K562 (cell line): ENCODE measurements around the gene MYCL. TPM values are rescaled to one million over a fixed set of nuclear protein-coding genes. Genes with fewer than 3 reads are reported as not detected.

ENCODE experiments used
- CEBPB ChIP-seq: fragments of 450-650 bp; IDR thresholded peaks from 2 replicates; pipeline ENCODE4 v1.6.1; 2016; ENCODE audit warnings: missing genetic modification characterization, missing compliant biosample characterization
- ETV6 ChIP-seq, 3 experiments: fragments of 150-350 bp in 1 of 3; sonication (generic) in 1 of 3; formaldehyde crosslinking in 1 of 3; IDR thresholded peaks; 2 replicates each; pipeline versions ENCODE4 v1.6.1 to v1.8.0; 2014 to 2022; ENCODE audit warnings: borderline replicate concordance in 2 of 3, low read depth in 2 of 3, antibody characterized with exemption in 1 of 3, low read length in 1 of 3, mild to moderate bottlenecking in 1 of 3, missing genetic modification reagents in 1 of 3
- FOXP1 ChIP-seq: sonication (generic); formaldehyde crosslinking; IDR thresholded peaks from 2 replicates; pipeline ENCODE4 v1.8.0; 2022; ENCODE audit warnings: mild to moderate bottlenecking, missing genetic modification reagents
- IFI16 ChIP-seq: fragments of 250-450 bp; sonication (Bioruptor Pico); IDR thresholded peaks from 2 replicates; pipeline ENCODE4 v2.1.2; 2022; ENCODE audit warnings: mild to moderate bottlenecking, inconsistent platforms
- MYBL2 ChIP-seq, 2 experiments: fragments of 450-650 bp in 1 of 2; sonication (generic) in 1 of 2; formaldehyde crosslinking in 1 of 2; IDR thresholded peaks; 2 replicates each; pipeline versions ENCODE4 v1.6.1 to v1.8.1; 2017 to 2022; ENCODE audit warnings: borderline replicate concordance in 1 of 2, inconsistent platforms in 1 of 2, low read depth in 1 of 2, mild to moderate bottlenecking in 1 of 2, missing genetic modification reagents in 1 of 2, moderate library complexity in 1 of 2
- TCF7L2 ChIP-seq: fragments of 150-350 bp; IDR thresholded peaks from 2 replicates; pipeline ENCODE4 v1.6.1; 2016; ENCODE audit warnings: low read depth, mild to moderate bottlenecking, low read length, moderate library complexity
- ZC3H8 ChIP-seq: fragments of 450-650 bp; IDR thresholded peaks from 2 replicates; pipeline ENCODE4 v1.6.1; 2017
- ZNF217 ChIP-seq: sonication (generic); formaldehyde crosslinking; IDR thresholded peaks from 2 replicates; pipeline ENCODE4 v1.8.0; 2022; ENCODE audit warnings: mild to moderate bottlenecking, missing genetic modification reagents
- ZNF253 ChIP-seq: fragments of 250-450 bp; sonication (Bioruptor Pico); conservative IDR thresholded peaks from 2 replicates; pipeline ENCODE4 v1.6.1; 2021; ENCODE audit warnings: mild to moderate bottlenecking
- polyA plus RNA-seq, 8 experiments: library from polyadenylated mRNA; depleted of rRNA in 4 of 8; stranded (reverse) in 5 of 8; unstranded in 3 of 8; fragments of >200 nt; fragmentation: Nextera tagmentation in 2 of 8; fragmentation: Illumina TruSeq in 1 of 8; extraction: Ambion mirVana in 2 of 8; extraction: Trizol in 1 of 8; gene quantifications; 2 replicates each; pipeline versions ENCODE4 v1.2.1 to v1.2.3, GENCODE V29; 2011 to 2014; ENCODE audit warnings: inconsistent platforms in 1 of 8, missing spikeins in 1 of 8
- total RNA-seq, 7 experiments: library from RNA; depleted of rRNA in 6 of 7; stranded (reverse); fragments of >200 nt in 6 of 7; fragmentation: Illumina TruSeq in 2 of 7; extraction: Trizol in 2 of 7; gene quantifications; 2 replicates each; pipeline versions ENCODE4 v1.2.1 to v1.2.3, GENCODE V29; 2011 to 2021; ENCODE audit warnings: low replicate concordance in 1 of 7

The MYCL gene
- total and polyA plus RNA-seq, 9 of the 15 experiments (the other 6 are each of a cell fraction or from before 2014, with no cell fraction given): 3.5 to 22.0 (median 12.8) TPM

- TF ChIP-seq ZNF253 (CRISPR knock-in tag): no peak
- TF ChIP-seq ETV6 (IDR thresholded peaks at IDR 0.05; ENCODE audit: borderline replicate concordance in 1 of 2, low read depth in 2 of 2, low read length in 1 of 2): no peak
- no peak for TF ChIP-seq ETV6 (CRISPR knock-in tag; IDR thresholded peaks at IDR 0.05; ENCODE audit: borderline replicate concordance)
- TF ChIP-seq MYBL2 (IDR thresholded peaks at IDR 0.05; ENCODE audit: low read depth): no peak; the same call in 1 of the 2 replicates
- no peak for TF ChIP-seq MYBL2 (CRISPR knock-in tag; IDR thresholded peaks at IDR 0.05; ENCODE audit: borderline replicate concordance)
- TF ChIP-seq IFI16 (CRISPR knock-in tag): no peak
- TF ChIP-seq ZNF217 (CRISPR knock-in tag): no peak
- TF ChIP-seq TCF7L2: no peak
- no peak for TF ChIP-seq CEBPB (tag)
- no peak for TF ChIP-seq FOXP1 (CRISPR knock-in tag)
- TF ChIP-seq ZC3H8: no peak
- TF ChIP-seq, all 486 proteins: peak for 158
Observed at GRCh38 chr1:39892601-39893595, 8.8 kb downstream of the MYCL start (continued).
